ENCODE measurements around the gene ATE1.

Gene ATE1

GRCh38 chr10:121690970-121691369, 236.9 kb downstream of the ATE1 start:
- DNase-seq (ENCODE audit: extremely low spot score), result no peak
- CTCF ChIA-PET, result no interaction called here
- POLR2A ChIA-PET, result no interaction called here
- TF ChIP-seq PKNOX1 (IDR thresholded peaks at IDR 0.05) (no peak), FOXM1 (IDR thresholded peaks at IDR 0.05; ENCODE audit: borderline replicate concordance) (no peak), L3MBTL2 (conservative IDR thresholded peaks at IDR 0.05) (no peak), SUZ12 (IDR thresholded peaks at IDR 0.05) (no peak), BHLHE40 (IDR thresholded peaks at IDR 0.05; ENCODE audit: borderline replicate concordance) (no peak)

Measured in HEK293T (cell line).